K562 (cell line): ENCODE data around the gene KIRREL1. TPM values are rescaled to one million over a fixed set of nuclear protein-coding genes. Genes with fewer than 3 reads are reported as not detected.
A peak's percentile ranks its signal among the peaks of the same experiment; 100 is the strongest.

Experiments
- ATAC-seq: fragments of 200-7000 bp; cut with Tn5 transposase; 3 replicates; pipeline ENCODE4 v1.9.1; 2020; ENCODE audit warnings: moderate library complexity
- BruUV-seq: library from RNA; stranded (reverse); fragments of 400-500 nt; replicated peaks from 2 replicates; lab custom pipeline; 2021; lab: Mats Ljungman, UMichigan
- CTCF ChIA-PET: fragments of 300-600 bp; formaldehyde crosslinking; extraction: SDS; loops from one replicate; lab custom pipeline; 2021; ENCODE audit warnings: low intra/inter-chr PET ratio; lab: Yijun Ruan, JAX
- POLR2A ChIA-PET: fragments of 300-600, 350-650 bp; sonication (Branson Sonifier 250); formaldehyde crosslinking; extraction: SDS; loops from one replicate; lab custom pipeline; 2021; ENCODE audit warnings: antibody characterized with exemption, inconsistent platforms; lab: Yijun Ruan, JAX
- DNase-seq, 4 experiments: peaks; one replicate each; pipeline versions ENCODE4 v3.0.0 to v3.0.0-alpha.2; 2011 to 2018; ENCODE audit warnings: low spot score in 3 of 4, mixed read lengths in 3 of 4; ENCODE audit errors: extremely low read depth in 1 of 4
- FAIRE-seq: peaks from 2 replicates; lab custom pipeline; 2011; peaks lifted over from hg19 to GRCh38; lab: Jason Lieb, UNC
- H2AFZ ChIP-seq: 2 replicates; pipeline ENCODE4 v1.6.0; 2011; ENCODE audit warnings: low read depth, low read length, control low read depth, inconsistent platforms
- H3K27ac ChIP-seq: fragments of 200-600 bp; 3 replicates; pipeline ENCODE4 v1.8.0; 2011; ENCODE audit warnings: low read depth, mild to moderate bottlenecking, control low read depth, inconsistent platforms, low read length, moderate library complexity, mixed read lengths; ENCODE audit errors: extremely low read depth
- H3K27me3 ChIP-seq, 2 experiments: fragments of 300-600 bp in 1 of 2; 2 replicates in 1 of 2; 3 replicates in 1 of 2; pipeline versions ENCODE4 v1.6.0 to v1.8.0; 2011; ENCODE audit warnings: inconsistent platforms in 2 of 2, low read length in 2 of 2, mild to moderate bottlenecking in 1 of 2, mixed read lengths in 1 of 2, moderate library complexity in 1 of 2; ENCODE audit not compliant: control insufficient read depth in 2 of 2, insufficient read depth in 2 of 2
- H3K36me3 ChIP-seq: fragments of 300-600 bp; 3 replicates; pipeline ENCODE4 v1.8.0; 2011; ENCODE audit warnings: mild to moderate bottlenecking, low read length, inconsistent platforms; ENCODE audit not compliant: control insufficient read depth, insufficient read depth
- H3K4me1 ChIP-seq, 2 experiments: fragments of 200-600 bp in 1 of 2; replicated peaks in 1 of 2; 2 replicates in 1 of 2; 3 replicates in 1 of 2; pipeline versions ENCODE4 v1.5.1 to v1.8.0; 2011; ENCODE audit warnings: inconsistent platforms in 2 of 2, low read length in 2 of 2, mild to moderate bottlenecking in 1 of 2, mixed read lengths in 1 of 2, moderate library complexity in 1 of 2; ENCODE audit not compliant: control insufficient read depth in 2 of 2, insufficient read depth in 2 of 2
- H3K4me2 ChIP-seq: 2 replicates; pipeline ENCODE4 v1.6.1; 2011; ENCODE audit warnings: low read length, control low read depth, inconsistent platforms, mixed read lengths; ENCODE audit not compliant: insufficient read depth
- H3K4me3 ChIP-seq: fragments of 200-600 bp; sonication (generic), shearing (Covaris generic); 2 replicates; pipeline ENCODE4 v1.5.1; 2016; ENCODE audit warnings: control low read depth, inconsistent platforms
- H3K79me2 ChIP-seq: fragments of 200-600 bp; 3 replicates; pipeline ENCODE4 v1.8.0; 2011; ENCODE audit warnings: low read length, inconsistent platforms; ENCODE audit not compliant: control insufficient read depth, insufficient read depth
- H3K9ac ChIP-seq, 2 experiments: 2 replicates each; pipeline versions ENCODE4 v1.6.0 to v1.6.1; 2011; ENCODE audit warnings: low read depth in 2 of 2, low read length in 2 of 2, control low read depth in 1 of 2, inconsistent platforms in 1 of 2, mild to moderate bottlenecking in 1 of 2, mixed read lengths in 1 of 2; ENCODE audit not compliant: insufficient read depth in 1 of 2
- H3K9me1 ChIP-seq: one replicate; pipeline ENCODE4 v1.6.0; 2011; ENCODE audit warnings: inconsistent platforms, mild to moderate bottlenecking, low read length, moderate library complexity; ENCODE audit not compliant: control insufficient read depth, insufficient read depth
- H3K9me3 ChIP-seq: replicated peaks from 2 replicates; pipeline ENCODE4 v1.5.1; 2011; ENCODE audit warnings: low read depth, low read length, inconsistent platforms; ENCODE audit not compliant: control insufficient read depth, insufficient read depth
- H4K20me1 ChIP-seq: replicated peaks from 2 replicates; pipeline ENCODE4 v1.6.1; 2011; ENCODE audit warnings: low read length, inconsistent platforms, mixed read lengths; ENCODE audit not compliant: control insufficient read depth, insufficient read depth
- ATF1 ChIP-seq, 2 experiments: fragments of 450-650 bp in 1 of 2; IDR thresholded peaks; 2 replicates each; pipeline ENCODE4 v1.6.1; 2016; ENCODE audit warnings: missing compliant biosample characterization in 1 of 2, missing genetic modification characterization in 1 of 2
- RBM14 ChIP-seq: fragments of 200-400 bp; formaldehyde crosslinking; IDR thresholded peaks from 2 replicates; pipeline ENCODE4 v1.6.1; 2018; ENCODE audit warnings: low read depth, mild to moderate bottlenecking, low read length, moderate library complexity, borderline replicate concordance; ENCODE audit not compliant: insufficient read depth
- WGBS: fragments of 100-300 bp; shearing (Covaris generic); methylation state at CpG from one replicate; pipeline ENCODE4 v1.1.6; 2016; ENCODE audit warnings: low coverage, mixed read lengths; ENCODE audit not compliant: insufficient coverage; ENCODE audit errors: missing lambda C conversion rate; 5-methylcytosine and 5-hydroxymethylcytosine counted together
- in situ Hi-C: fragments of 300-500 bp; cut with MboI; formaldehyde crosslinking; loops from 4 replicates; pipeline ENCODE4 v1.15.0; 2018; ENCODE audit warnings: inconsistent platforms, mixed read lengths
- intact Hi-C: fragments of 100-400 bp; cut with micrococcal nuclease; formaldehyde crosslinking; loops from 2 replicates; pipeline ENCODE4 v1.14.2; 2022
- polyA plus RNA-seq, 8 experiments: library from polyadenylated mRNA; depleted of rRNA in 4 of 8; stranded (reverse) in 5 of 8; unstranded in 3 of 8; fragments of >200 nt; fragmentation: Nextera tagmentation in 2 of 8; fragmentation: Illumina TruSeq in 1 of 8; extraction: Ambion mirVana in 2 of 8; extraction: Trizol in 1 of 8; gene quantifications; 2 replicates each; pipeline versions ENCODE4 v1.2.1 to v1.2.3, GENCODE V29; 2011 to 2014; ENCODE audit warnings: inconsistent platforms in 1 of 8, missing spikeins in 1 of 8
- total RNA-seq, 7 experiments: library from RNA; depleted of rRNA in 6 of 7; stranded (reverse); fragments of >200 nt in 6 of 7; fragmentation: Illumina TruSeq in 2 of 7; extraction: Trizol in 2 of 7; gene quantifications; 2 replicates each; pipeline versions ENCODE4 v1.2.1 to v1.2.3, GENCODE V29; 2011 to 2021; ENCODE audit warnings: low replicate concordance in 1 of 7
- TF ChIP-seq, protein P1 (sequence below), 2 experiments: fragments of 150-350 bp in 1 of 2; IDR thresholded peaks; 2 replicates each; pipeline ENCODE4 v1.6.1; 2012 to 2016; ENCODE audit warnings: low read depth in 2 of 2, low read length in 2 of 2, mild to moderate bottlenecking in 1 of 2, moderate library complexity in 1 of 2
- TF ChIP-seq, protein P2 (sequence below): sonication (generic); formaldehyde crosslinking; IDR thresholded peaks from 2 replicates; pipeline ENCODE4 v1.5.0; 2020; ENCODE audit warnings: missing genetic modification reagents

The KIRREL1 gene
- total and polyA plus RNA-seq, 9 of the 15 experiments (the other 6 are each of a cell fraction or from before 2014, with no cell fraction given), result under 0.01 to 0.22 (median 0.03) TPM; not detected in 3

GRCh38 chr1:158075078-158075477 lies 81.6 kb downstream of the KIRREL1 start:
- Histone ChIP-seq H4K20me1 (peaks cover 5% of the 10 kb centered on the region; the same call in 1 of the 2 replicates), H3K9me1 (no peaks in the 10 kb centered on the region), H3K4me2 (no peak overlapping the region), H3K79me2 (no peaks in the 10 kb centered on the region), H2AFZ (no peak overlapping the region), H3K27ac (no peak overlapping the region), H3K9me3 (no peaks in the 10 kb centered on the region), H3K9ac (no peak overlapping the region), H3K36me3 (no peaks in the 10 kb centered on the region), H3K4me3 (no peak overlapping the region), H3K27me3 (peaks cover 6 to 64% of the 10 kb centered on the region in 2 experiments; a peak in 3 of 5 replicates), H3K4me1 (no peaks in the 10 kb centered on the region)
- DNase-seq (no peak), FAIRE-seq (no peak), ATAC-seq (no peak)
- intact Hi-C loops (no loop called here), in situ Hi-C loops (no loop called here)
- ChIA-PET POLR2A (no interaction called here), CTCF (no interaction called here)
- 0% methylated on average over 8 of the region's 9 CpGs for WGBS
- BruUV-seq, result no TSS peak
- TF ChIP-seq, protein P1, sequence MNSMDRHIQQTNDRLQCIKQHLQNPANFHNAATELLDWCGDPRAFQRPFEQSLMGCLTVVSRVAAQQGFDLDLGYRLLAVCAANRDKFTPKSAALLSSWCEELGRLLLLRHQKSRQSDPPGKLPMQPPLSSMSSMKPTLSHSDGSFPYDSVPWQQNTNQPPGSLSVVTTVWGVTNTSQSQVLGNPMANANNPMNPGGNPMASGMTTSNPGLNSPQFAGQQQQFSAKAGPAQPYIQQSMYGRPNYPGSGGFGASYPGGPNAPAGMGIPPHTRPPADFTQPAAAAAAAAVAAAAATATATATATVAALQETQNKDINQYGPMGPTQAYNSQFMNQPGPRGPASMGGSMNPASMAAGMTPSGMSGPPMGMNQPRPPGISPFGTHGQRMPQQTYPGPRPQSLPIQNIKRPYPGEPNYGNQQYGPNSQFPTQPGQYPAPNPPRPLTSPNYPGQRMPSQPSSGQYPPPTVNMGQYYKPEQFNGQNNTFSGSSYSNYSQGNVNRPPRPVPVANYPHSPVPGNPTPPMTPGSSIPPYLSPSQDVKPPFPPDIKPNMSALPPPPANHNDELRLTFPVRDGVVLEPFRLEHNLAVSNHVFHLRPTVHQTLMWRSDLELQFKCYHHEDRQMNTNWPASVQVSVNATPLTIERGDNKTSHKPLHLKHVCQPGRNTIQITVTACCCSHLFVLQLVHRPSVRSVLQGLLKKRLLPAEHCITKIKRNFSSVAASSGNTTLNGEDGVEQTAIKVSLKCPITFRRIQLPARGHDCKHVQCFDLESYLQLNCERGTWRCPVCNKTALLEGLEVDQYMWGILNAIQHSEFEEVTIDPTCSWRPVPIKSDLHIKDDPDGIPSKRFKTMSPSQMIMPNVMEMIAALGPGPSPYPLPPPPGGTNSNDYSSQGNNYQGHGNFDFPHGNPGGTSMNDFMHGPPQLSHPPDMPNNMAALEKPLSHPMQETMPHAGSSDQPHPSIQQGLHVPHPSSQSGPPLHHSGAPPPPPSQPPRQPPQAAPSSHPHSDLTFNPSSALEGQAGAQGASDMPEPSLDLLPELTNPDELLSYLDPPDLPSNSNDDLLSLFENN (IDR thresholded peaks at IDR 0.05; ENCODE audit: low read depth in 2 of 2, low read length in 2 of 2), result no peak
- TF ChIP-seq, protein P2, sequence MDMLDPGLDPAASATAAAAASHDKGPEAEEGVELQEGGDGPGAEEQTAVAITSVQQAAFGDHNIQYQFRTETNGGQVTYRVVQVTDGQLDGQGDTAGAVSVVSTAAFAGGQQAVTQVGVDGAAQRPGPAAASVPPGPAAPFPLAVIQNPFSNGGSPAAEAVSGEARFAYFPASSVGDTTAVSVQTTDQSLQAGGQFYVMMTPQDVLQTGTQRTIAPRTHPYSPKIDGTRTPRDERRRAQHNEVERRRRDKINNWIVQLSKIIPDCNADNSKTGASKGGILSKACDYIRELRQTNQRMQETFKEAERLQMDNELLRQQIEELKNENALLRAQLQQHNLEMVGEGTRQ (CRISPR knock-in tag), result peak; percentile 33; the same call in 1 of the 2 replicates
- TF ChIP-seq RBM14 (no peak), ATF1 (CRISPR knock-in tag; IDR thresholded peaks at IDR 0.05) (no peak), ATF1 (tag; IDR thresholded peaks at IDR 0.05) (no peak)
